ENCODE data around the gene ALG14. TPM values are rescaled to one million over a fixed set of nuclear protein-coding genes. Genes with fewer than 3 reads are reported as not detected.

ALG14 gene
- polyA plus RNA-seq, 1 of the 3 experiments (the other 2 are of a cell fraction): 2.5 TPM

DNA sequence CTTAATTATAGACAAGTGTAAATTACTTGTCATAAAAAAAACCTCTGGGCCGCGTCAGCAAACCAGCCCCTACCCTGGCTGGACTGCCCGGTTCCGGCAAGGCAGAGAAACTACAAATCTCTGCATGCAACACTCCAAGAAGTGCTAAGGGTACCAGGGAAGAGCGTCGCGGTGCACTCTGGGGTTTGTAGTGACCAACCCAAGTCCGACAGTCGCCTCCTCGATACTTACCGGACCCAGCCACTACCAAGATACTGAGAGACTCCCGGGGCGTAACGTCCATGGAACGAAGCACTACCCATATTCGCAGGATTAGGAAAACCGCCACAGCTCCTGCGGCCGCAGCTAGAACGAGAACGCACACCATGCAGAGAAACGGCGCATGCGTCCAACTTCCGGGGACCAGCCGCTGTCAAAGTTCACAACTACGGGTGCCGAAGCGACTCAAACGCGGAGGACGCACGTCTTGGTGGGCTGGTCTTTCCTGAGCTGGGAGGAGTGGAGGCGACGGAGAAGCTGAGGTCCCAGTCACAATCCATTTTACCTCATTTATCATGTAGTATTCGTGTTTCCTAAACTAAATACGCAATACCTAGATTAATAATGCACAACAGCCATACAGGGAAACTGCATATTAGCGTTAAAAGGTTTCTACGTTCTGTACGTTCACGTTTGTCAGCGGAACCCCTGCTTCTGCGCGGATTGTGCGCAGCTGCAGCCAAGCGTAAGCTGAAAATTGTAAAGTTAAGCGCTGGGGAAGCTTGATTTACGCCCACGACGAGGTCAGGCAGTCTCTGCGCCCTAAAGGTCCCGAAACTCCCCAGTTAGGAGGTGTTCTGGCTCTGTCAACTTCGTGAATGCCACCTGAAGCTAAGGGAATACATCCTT is at the start of gene ALG14 (continued):
- TF ChIP-seq NRF1 (IDR thresholded peaks at IDR 0.05; ENCODE audit: low read depth, low read length) (peak; percentile 70), CHD2 (IDR thresholded peaks at IDR 0.05; ENCODE audit: low read length, partially characterized antibody) (peak; percentile 24)

DNA sequence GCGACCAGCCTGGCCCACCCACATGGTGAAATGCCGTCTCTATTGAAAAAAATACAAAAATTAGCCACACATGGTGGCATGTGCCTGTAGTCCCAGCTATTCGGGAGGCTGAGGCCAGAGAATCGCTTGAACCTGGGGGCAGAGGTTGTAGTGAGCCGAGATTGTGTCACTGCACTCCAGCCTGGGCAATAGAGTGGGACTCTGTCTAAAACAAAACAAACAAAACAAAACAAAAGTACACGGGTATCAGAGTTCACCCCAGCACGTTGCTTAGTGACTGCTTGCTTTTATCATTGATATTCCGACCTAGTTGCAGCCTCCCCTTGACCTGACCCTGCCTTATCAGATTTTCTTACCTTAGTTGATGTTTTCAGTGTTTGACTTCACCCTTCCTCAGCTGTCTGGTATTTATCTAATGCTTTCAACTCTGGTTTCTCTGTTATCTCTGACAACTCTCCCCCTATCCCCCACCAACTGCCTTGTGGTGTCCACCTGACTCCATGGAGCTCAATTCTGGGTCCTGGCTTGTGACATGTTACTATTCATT is 49.5 kb upstream of the ALG14 start:
- Histone ChIP-seq H2AFZ (ENCODE audit: low read depth) (no peak overlapping the region), H3K79me2 (ENCODE audit: insufficient read depth) (no peaks in the 10 kb centered on the region), H3K9me2 (no peaks in the 10 kb centered on the region), H3K4me1 (ENCODE audit: control insufficient read depth in 1 of 2, insufficient read depth in 2 of 2, low read depth in 1 of 2, low read length in 1 of 2) (peaks cover 0 to 3% of the 10 kb centered on the region in 2 experiments; a peak in 1 of 4 replicates), H3K27ac (ENCODE audit: low read depth in 2 of 2, low read length in 1 of 2) (no peak overlapping the region), H3K27me3 (ENCODE audit: insufficient read depth) (no peaks in the 10 kb centered on the region), H4K20me1 (ENCODE audit: insufficient read depth) (no peaks in the 10 kb centered on the region), H3K36me3 (replicated peaks in 1 of 2; ENCODE audit: control insufficient read depth in 1 of 2, insufficient read depth in 2 of 2, low read length in 1 of 2) (no peaks in the 10 kb centered on the region), H3K4me3 (ENCODE audit: low read depth in 2 of 2, low read length in 1 of 2) (no peak overlapping the region), H3F3A (replicated peaks; ENCODE audit: insufficient read depth) (peaks cover 5% of the 10 kb centered on the region), H3K4me2 (no peak overlapping the region), H3K9me3 (no peaks in the 10 kb centered on the region), H3K9ac (no peak overlapping the region)
- ChIA-PET POLR2A (interaction anchor here (0.6 kb wide), 1 partner anchor 249 kb away, joined by 3 read pairs; no protein-coding TSS in a partner anchor), CTCF (no interaction called here)
- TF ChIP-seq, protein P1, sequence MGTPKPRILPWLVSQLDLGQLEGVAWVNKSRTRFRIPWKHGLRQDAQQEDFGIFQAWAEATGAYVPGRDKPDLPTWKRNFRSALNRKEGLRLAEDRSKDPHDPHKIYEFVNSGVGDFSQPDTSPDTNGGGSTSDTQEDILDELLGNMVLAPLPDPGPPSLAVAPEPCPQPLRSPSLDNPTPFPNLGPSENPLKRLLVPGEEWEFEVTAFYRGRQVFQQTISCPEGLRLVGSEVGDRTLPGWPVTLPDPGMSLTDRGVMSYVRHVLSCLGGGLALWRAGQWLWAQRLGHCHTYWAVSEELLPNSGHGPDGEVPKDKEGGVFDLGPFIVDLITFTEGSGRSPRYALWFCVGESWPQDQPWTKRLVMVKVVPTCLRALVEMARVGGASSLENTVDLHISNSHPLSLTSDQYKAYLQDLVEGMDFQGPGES (IDR thresholded peaks at IDR 0.05; ENCODE audit: low read depth, low read length): no peak
- no peak for TF ChIP-seq FOXJ3 (CRISPR knock-in tag; IDR thresholded peaks at IDR 0.05)
- no peak for TF ChIP-seq MEF2A (IDR thresholded peaks at IDR 0.05; ENCODE audit: borderline replicate concordance, low read depth)
- no peak for TF ChIP-seq MXI1 (IDR thresholded peaks at IDR 0.05; ENCODE audit: low read depth, low read length)
- no peak for TF ChIP-seq JUND (IDR thresholded peaks at IDR 0.05)
- TF ChIP-seq, protein P2, sequence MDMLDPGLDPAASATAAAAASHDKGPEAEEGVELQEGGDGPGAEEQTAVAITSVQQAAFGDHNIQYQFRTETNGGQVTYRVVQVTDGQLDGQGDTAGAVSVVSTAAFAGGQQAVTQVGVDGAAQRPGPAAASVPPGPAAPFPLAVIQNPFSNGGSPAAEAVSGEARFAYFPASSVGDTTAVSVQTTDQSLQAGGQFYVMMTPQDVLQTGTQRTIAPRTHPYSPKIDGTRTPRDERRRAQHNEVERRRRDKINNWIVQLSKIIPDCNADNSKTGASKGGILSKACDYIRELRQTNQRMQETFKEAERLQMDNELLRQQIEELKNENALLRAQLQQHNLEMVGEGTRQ (IDR thresholded peaks at IDR 0.05; ENCODE audit: borderline replicate concordance, low read depth, low read length): no peak
- TF ChIP-seq FOXM1 (IDR thresholded peaks at IDR 0.05; ENCODE audit: low read depth): no peak
- TF ChIP-seq EZH2phosphoT487 (IDR thresholded peaks at IDR 0.05; ENCODE audit: borderline replicate concordance, low read depth): no peak
- TF ChIP-seq NFIC (IDR thresholded peaks at IDR 0.05; ENCODE audit: borderline replicate concordance): no peak
- no peak for DNase-seq
- WGBS (ENCODE audit: low lambda C conversion rate): 79% methylated on average over 8 of the region's 8 CpGs

DNA sequence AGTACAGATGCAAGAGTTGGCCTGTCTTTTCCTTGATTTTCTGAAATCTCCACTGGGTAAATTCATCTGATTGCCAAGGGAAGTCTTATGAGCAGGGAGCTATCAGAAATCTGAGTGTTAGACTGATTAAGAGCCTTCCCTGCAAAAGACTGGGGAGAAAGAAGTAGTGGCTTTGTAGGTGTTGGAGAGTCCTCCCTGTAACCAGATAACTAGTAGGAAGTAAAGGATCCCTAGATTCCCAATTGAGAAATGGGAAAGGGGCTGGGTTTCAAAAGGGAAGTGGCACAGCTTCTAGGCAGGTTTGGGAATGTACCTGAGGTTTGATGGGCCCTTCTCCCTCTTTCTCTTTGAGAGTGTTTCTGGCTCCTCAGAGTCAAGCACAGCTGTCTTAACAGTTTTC is 46.5 kb upstream of the ALG14 start:
- H3K9me3 ChIP-seq: no peaks in the 10 kb centered on the region
- no peaks in the 10 kb centered on the region for H4K20me1 ChIP-seq (ENCODE audit: insufficient read depth)
- no peaks in the 10 kb centered on the region for H3K36me3 ChIP-seq (replicated peaks in 1 of 2; ENCODE audit: control insufficient read depth in 1 of 2, insufficient read depth in 2 of 2, low read length in 1 of 2)
- DNase-seq: no peak
- no peak overlapping the region for H3K27ac ChIP-seq (ENCODE audit: low read depth in 2 of 2, low read length in 1 of 2)
- no peak overlapping the region for H3K4me2 ChIP-seq
- TF ChIP-seq, protein P3, sequence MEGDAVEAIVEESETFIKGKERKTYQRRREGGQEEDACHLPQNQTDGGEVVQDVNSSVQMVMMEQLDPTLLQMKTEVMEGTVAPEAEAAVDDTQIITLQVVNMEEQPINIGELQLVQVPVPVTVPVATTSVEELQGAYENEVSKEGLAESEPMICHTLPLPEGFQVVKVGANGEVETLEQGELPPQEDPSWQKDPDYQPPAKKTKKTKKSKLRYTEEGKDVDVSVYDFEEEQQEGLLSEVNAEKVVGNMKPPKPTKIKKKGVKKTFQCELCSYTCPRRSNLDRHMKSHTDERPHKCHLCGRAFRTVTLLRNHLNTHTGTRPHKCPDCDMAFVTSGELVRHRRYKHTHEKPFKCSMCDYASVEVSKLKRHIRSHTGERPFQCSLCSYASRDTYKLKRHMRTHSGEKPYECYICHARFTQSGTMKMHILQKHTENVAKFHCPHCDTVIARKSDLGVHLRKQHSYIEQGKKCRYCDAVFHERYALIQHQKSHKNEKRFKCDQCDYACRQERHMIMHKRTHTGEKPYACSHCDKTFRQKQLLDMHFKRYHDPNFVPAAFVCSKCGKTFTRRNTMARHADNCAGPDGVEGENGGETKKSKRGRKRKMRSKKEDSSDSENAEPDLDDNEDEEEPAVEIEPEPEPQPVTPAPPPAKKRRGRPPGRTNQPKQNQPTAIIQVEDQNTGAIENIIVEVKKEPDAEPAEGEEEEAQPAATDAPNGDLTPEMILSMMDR (IDR thresholded peaks at IDR 0.05): no peak
- TF ChIP-seq NFIC (IDR thresholded peaks at IDR 0.05; ENCODE audit: borderline replicate concordance) (no peak), RCOR1 (IDR thresholded peaks at IDR 0.05; ENCODE audit: low read length) (no peak)
- TF ChIP-seq, protein P4, sequence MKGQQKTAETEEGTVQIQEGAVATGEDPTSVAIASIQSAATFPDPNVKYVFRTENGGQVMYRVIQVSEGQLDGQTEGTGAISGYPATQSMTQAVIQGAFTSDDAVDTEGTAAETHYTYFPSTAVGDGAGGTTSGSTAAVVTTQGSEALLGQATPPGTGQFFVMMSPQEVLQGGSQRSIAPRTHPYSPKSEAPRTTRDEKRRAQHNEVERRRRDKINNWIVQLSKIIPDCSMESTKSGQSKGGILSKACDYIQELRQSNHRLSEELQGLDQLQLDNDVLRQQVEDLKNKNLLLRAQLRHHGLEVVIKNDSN (IDR thresholded peaks at IDR 0.05; ENCODE audit: borderline replicate concordance, low read depth): no peak
- no peaks in the 10 kb centered on the region for H3K79me2 ChIP-seq (ENCODE audit: insufficient read depth)
- no peak overlapping the region for H2AFZ ChIP-seq (ENCODE audit: low read depth)
- H3F3A ChIP-seq (replicated peaks; ENCODE audit: insufficient read depth): peaks cover 5% of the 10 kb centered on the region
- no peak overlapping the region for H3K4me3 ChIP-seq (ENCODE audit: low read depth in 2 of 2, low read length in 1 of 2)
- POLR2A ChIA-PET: interaction anchor here (1.2 kb wide), 1 partner anchor 115 kb away, joined by 4 read pairs; the partner anchor contains the start of gene RWDD3
- H3K27me3 ChIP-seq (ENCODE audit: insufficient read depth): no peaks in the 10 kb centered on the region; the same call in 1 of the 2 replicates
- CTCF ChIA-PET: interaction anchor here (1.0 to 2.6 kb wide), 4 partner anchors 9 to 115 kb away, joined by 3 to 30 read pairs (median 3); partner anchors contain the start of gene RWDD3
- no peaks in the 10 kb centered on the region for H3K9me2 ChIP-seq
- H3K4me1 ChIP-seq (ENCODE audit: control insufficient read depth in 1 of 2, insufficient read depth in 2 of 2, low read depth in 1 of 2, low read length in 1 of 2): peaks cover 0 to 7% of the 10 kb centered on the region in 2 experiments; a peak in 2 of 4 replicates
- no peak overlapping the region for H3K9ac ChIP-seq

All from SK-N-SH (cell line).